Measurements from ENCODE around the gene MBD5. TPM values are rescaled to one million over a fixed set of nuclear protein-coding genes. Genes with fewer than 3 reads are reported as not detected.
A peak's percentile ranks its signal among the peaks of the same experiment; 100 is the strongest.

MBD5 gene
- total and polyA plus RNA-seq, 2 of the 4 experiments (the other 2 are of a cell fraction): 9.8 to 14.2 TPM

GRCh38 chr2:148338541-148338940 lies 317.6 kb downstream of the MBD5 start:
- Histone ChIP-seq H4K5ac (ENCODE audit: low read depth, low read length) (peak overlapping the region; percentile 64; the same call in 1 of the 2 replicates), H2AFZ (replicated peaks; ENCODE audit: low read length, poor library complexity) (peak overlapping the region; percentile 16), H3K4me1 (ENCODE audit: control insufficient read depth, insufficient read depth, low read length) (peaks cover 3% of the 10 kb centered on the region), H2BK5ac (ENCODE audit: low read depth, low read length, poor library complexity, severe bottlenecking) (peak overlapping the region; percentile 23), H3K56ac (ENCODE audit: extremely low read depth, insufficient read depth, low read length) (no peak overlapping the region), H2AK5ac (ENCODE audit: low read depth, low read length) (no peak overlapping the region), H4K8ac (ENCODE audit: low read depth in 2 of 2, low read length in 2 of 2) (peak overlapping the region in 1 of 2 experiments; percentile 37; a peak in 1 of 4 replicates), H3K23ac (ENCODE audit: low read depth, low read length) (no peak overlapping the region; the same call in 1 of the 2 replicates), H3K4me3 (ENCODE audit: insufficient read depth, low read depth, low read length) (no peak overlapping the region), H3K9ac (ENCODE audit: low read depth, low read length) (no peak overlapping the region; the same call in 1 of the 2 replicates), H2AK9ac (replicated peaks; ENCODE audit: low read depth, low read length, poor library complexity) (no peak overlapping the region), H3K27me3 (ENCODE audit: control insufficient read depth, insufficient read depth, low read length) (no peaks in the 10 kb centered on the region), H2BK20ac (ENCODE audit: low read depth, low read length) (no peak overlapping the region), H4K20me1 (ENCODE audit: insufficient read depth, low read length) (no peaks in the 10 kb centered on the region), H3K14ac (replicated peaks; ENCODE audit: low read depth, low read length) (peak overlapping the region; percentile 65; the same call in 1 of the 2 replicates), H3K9me1 (ENCODE audit: insufficient read depth, low read length) (peaks cover 6% of the 10 kb centered on the region), H3K79me1 (ENCODE audit: low read depth in 1 of 2, low read length in 2 of 2) (peaks cover 0 to 6% of the 10 kb centered on the region in 2 experiments; a peak in 1 of 4 replicates), H3K4me2 (ENCODE audit: low read depth, low read length) (peak overlapping the region; percentile 10; the same call in 1 of the 2 replicates), H3K9me3 (ENCODE audit: control insufficient read depth, insufficient read depth, low read length) (no peaks in the 10 kb centered on the region), H3K36me3 (ENCODE audit: control insufficient read depth, insufficient read depth, low read length) (0 out of 2 replicates have a peak, but pooled peaks cover 8% of the 10 kb centered on the region), H3K27ac (ENCODE audit: insufficient read depth, low read length) (peak overlapping the region; percentile 63; the same call in 1 of the 2 replicates), H3K4ac (ENCODE audit: low read depth, low read length) (0 out of 2 replicates have a peak overlapping the region, but pooled peaks have one; percentile 27), H4K91ac (ENCODE audit: insufficient read depth, low read depth, low read length) (no peak overlapping the region), H2BK120ac (ENCODE audit: low read depth, low read length) (peak overlapping the region; percentile 42), H2BK15ac (ENCODE audit: low read depth, low read length) (0 out of 3 replicates have a peak overlapping the region, but pooled peaks have one; percentile 37), H3K18ac (ENCODE audit: low read depth, low read length) (peak overlapping the region; percentile 9; the same call in 1 of the 2 replicates)
- dilution Hi-C loops (cut with HindIII; ENCODE audit: low sequenced_read_pairs, unreplicated experiment): no loop called here
- in situ Hi-C loops (cut with MboI; ENCODE audit: low sequenced_read_pairs): no loop called here
- POLR2A ChIA-PET (ENCODE audit: unreplicated experiment): no interaction called here
- peak; percentile 87 for DNase-seq
- CTCF ChIA-PET: no interaction called here
- intact Hi-C loops (cut with micrococcal nuclease): no loop called here
- no TSS peak for BruUV-seq (replicated peaks)
- TF ChIP-seq CTCF (conservative IDR thresholded peaks at IDR 0.05; ENCODE audit: low read depth, low read length) (no peak), FOS (IDR thresholded peaks at IDR 0.05; ENCODE audit: low read depth, low read length) (peak; percentile 58), MAFK (IDR thresholded peaks at IDR 0.05; ENCODE audit: low read depth, low read length) (peak; percentile 74), NFE2L2 (IDR thresholded peaks at IDR 0.05; ENCODE audit: low read depth, low read length) (peak; percentile 36; the same call in 1 of the 2 replicates)
- peak; percentile 99 for ATAC-seq (ENCODE audit: low read depth)

Measured in IMR-90 (cell line).